IMR-90 (cell line): ENCODE results near the gene RTL5.

Experiments used
- BHLHE40 ChIP-seq: fragments of 150-350 bp; IDR thresholded peaks from 2 replicates; pipeline ENCODE4 v1.6.1; 2016; ENCODE audit warnings: mild to moderate bottlenecking, low read depth, low read length
- CEBPB ChIP-seq: IDR thresholded peaks from 2 replicates; pipeline ENCODE4 v1.6.1; 2012; ENCODE audit warnings: low read depth, low read length, improper control_type of control experiment
- CHD1 ChIP-seq: IDR thresholded peaks from 2 replicates; pipeline ENCODE4 v1.6.1; 2012; ENCODE audit warnings: low read depth, low read length, improper control_type of control experiment
- CTCF ChIP-seq: conservative IDR thresholded peaks from 2 replicates; pipeline ENCODE4 v1.5.1; 2012; ENCODE audit warnings: mild to moderate bottlenecking, low read depth, low read length, improper control_type of control experiment
- FOS ChIP-seq: fragments of 150-350 bp; IDR thresholded peaks from 2 replicates; pipeline ENCODE4 v1.6.1; 2016; ENCODE audit warnings: low read depth, low read length
- MXI1 ChIP-seq: IDR thresholded peaks from 2 replicates; pipeline ENCODE4 v1.6.1; 2012; ENCODE audit warnings: low read depth, mild to moderate bottlenecking, low read length, moderate library complexity, borderline replicate concordance
- POLR2A ChIP-seq: IDR thresholded peaks from 2 replicates; pipeline ENCODE4 v1.6.1; 2012; ENCODE audit warnings: mild to moderate bottlenecking, low read depth, low read length
- RAD21 ChIP-seq: IDR thresholded peaks from 2 replicates; pipeline ENCODE4 v1.6.1; 2012; ENCODE audit warnings: low read length, improper control_type of control experiment
- RCOR1 ChIP-seq: IDR thresholded peaks from 2 replicates; pipeline ENCODE4 v1.6.1; 2012; ENCODE audit warnings: mild to moderate bottlenecking, low read length, improper control_type of control experiment; ENCODE audit not compliant: insufficient replicate concordance
- RFX5 ChIP-seq: IDR thresholded peaks from 2 replicates; pipeline ENCODE4 v1.8.0; 2012; ENCODE audit warnings: low read depth, mild to moderate bottlenecking, low read length, moderate library complexity
- SMC3 ChIP-seq: fragments of 150-350 bp; IDR thresholded peaks from 2 replicates; pipeline ENCODE4 v1.6.1; 2016; ENCODE audit warnings: low read depth, mild to moderate bottlenecking, antibody characterized with exemption, low read length, moderate library complexity
- USF2 ChIP-seq: fragments of 150-350 bp; IDR thresholded peaks from 2 replicates; pipeline ENCODE4 v1.6.1; 2017; ENCODE audit warnings: mild to moderate bottlenecking, antibody characterized with exemption, low read length, low read depth

GRCh38 chrX:72130156-72130761, 1.5 kb downstream of the RTL5 start:
- TF ChIP-seq CTCF (no peak), SMC3 (no peak), CHD1 (no peak), RFX5 (no peak), CEBPB (no peak), FOS (no peak), POLR2A (no peak), RAD21 (no peak), RCOR1 (no peak), USF2 (no peak), BHLHE40 (no peak), MXI1 (no peak)
